ENCODE measurements around the gene SGTA.
A peak's percentile ranks its signal among the peaks of the same experiment; 100 is the strongest.

The SGTA gene

DNA sequence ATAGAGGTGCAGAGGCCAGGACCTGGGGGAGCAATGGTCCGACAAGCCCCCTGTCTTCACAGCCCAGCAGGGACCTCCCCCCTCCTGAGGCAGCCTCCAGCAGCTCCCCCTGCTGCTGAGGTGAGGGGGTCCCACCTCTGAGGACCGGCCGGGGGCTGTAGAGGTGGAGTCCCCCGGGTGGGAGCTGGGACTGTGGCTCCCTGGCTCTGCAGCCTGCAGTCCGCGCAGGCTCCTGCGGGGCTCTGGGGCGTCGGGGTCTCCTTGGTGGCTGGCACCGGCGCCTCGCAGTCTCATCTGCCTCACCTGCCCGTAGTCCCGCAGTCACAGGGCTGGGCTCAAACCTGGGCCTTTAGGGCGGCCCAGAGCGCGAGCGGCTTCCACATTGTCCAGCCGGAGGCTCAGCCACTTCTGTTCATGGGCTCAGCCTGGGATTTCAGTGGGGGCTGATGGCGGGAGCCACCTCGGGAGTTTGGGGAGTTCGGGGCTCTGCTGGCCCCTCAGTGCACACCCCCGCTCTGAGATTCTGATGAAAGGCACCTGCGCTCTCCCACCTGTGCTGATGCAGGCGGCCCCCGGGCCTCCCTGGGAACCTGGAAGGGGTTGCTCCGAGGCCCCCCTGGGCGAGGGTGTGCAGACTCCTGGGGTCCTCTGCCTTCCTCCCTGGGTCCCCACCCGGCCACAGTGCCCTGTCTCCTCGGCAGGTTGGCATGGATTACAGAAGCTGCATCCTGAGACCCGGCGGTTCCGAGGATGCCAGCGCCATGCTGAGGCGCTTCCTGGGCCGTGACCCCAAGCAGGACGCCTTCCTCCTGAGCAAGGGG lies 29.6 kb upstream of the SGTA start:
- ATAC-seq, result no peak
- H3K4me3 Mint-ChIP-seq, result no peak overlapping the region
- peaks cover 6% of the 10 kb centered on the region for H3K4me1 Mint-ChIP-seq
- no peak for DNase-seq
- no peaks in the 10 kb centered on the region for H3K9me3 Mint-ChIP-seq
- no peaks in the 10 kb centered on the region for H3K27me3 Mint-ChIP-seq
- H3K27ac Mint-ChIP-seq, result no peak overlapping the region

DNA sequence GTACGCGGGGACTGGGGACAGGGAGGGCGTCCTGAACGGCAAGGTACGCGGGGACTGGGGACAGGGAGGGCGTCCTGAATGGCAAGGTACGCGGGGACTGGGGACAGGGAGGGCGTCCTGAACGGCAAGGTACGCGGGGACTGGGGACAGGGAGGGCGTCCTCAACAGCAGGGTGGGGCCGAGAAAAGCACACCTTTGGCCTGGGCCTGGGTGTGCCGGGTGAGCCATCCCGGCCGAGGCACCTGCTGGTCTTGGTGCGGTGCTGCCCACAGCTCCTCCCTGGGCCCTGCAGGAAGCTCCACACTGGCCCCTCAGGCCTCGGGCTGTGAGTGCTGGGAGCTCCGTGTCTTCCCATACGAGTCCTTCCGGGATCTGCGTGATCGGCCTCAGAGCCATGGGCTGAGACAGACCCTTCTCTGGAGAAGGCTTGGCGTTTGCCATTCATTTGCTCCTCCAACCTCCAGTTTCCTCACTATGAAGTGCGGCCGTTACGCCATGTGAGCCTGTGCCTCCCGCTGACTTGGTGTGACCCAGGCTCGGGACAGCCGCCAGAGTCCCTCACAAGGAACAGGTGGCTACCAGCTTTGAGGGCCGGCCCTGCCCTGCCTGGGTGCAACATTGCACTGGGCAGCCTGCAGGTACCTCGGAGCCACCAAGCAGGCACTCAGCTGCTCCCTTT lies 28.8 kb upstream of the SGTA start:
- no peaks in the 10 kb centered on the region for H3K27me3 Mint-ChIP-seq
- no peak for ATAC-seq
- no peaks in the 10 kb centered on the region for H3K9me3 Mint-ChIP-seq
- no peaks in the 10 kb centered on the region for H3K4me1 Mint-ChIP-seq
- H3K27ac Mint-ChIP-seq, result peak overlapping the region in 1 of 2 donors; percentile 71
- DNase-seq, result no peak
- no peak overlapping the region for H3K4me3 Mint-ChIP-seq

DNA sequence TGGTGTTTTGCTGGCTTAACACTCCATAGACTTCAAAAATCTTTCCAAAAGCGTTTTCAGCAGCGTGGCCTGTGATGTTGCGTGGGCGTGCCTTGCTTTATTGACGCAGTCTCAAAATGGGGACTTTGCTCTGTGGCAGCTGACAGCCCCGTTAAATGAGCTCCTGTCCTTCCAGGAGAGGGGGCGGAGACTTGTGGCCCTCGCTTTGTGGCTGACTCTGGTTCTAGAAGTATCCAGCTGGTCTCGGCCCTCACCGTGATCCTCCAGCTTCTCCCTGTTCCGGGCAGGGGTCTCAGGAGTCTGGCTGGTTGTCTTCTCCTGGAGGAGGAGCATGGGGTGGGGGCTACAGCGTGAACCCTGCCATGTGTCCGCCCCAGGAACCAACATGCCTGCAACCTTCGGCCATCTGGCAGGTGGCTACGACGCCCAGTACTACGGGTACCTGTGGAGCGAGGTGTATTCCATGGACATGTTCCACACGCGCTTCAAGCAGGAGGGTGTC lies 28.2 kb upstream of the SGTA start:
- Mint-ChIP-seq H3K9me3 (no peaks in the 10 kb centered on the region), H3K4me1 (no peaks in the 10 kb centered on the region), H3K27me3 (no peaks in the 10 kb centered on the region), H3K27ac (peak overlapping the region in 1 of 2 donors; percentile 71), H3K4me3 (no peak overlapping the region)
- ATAC-seq (no peak), DNase-seq (no peak)

DNA sequence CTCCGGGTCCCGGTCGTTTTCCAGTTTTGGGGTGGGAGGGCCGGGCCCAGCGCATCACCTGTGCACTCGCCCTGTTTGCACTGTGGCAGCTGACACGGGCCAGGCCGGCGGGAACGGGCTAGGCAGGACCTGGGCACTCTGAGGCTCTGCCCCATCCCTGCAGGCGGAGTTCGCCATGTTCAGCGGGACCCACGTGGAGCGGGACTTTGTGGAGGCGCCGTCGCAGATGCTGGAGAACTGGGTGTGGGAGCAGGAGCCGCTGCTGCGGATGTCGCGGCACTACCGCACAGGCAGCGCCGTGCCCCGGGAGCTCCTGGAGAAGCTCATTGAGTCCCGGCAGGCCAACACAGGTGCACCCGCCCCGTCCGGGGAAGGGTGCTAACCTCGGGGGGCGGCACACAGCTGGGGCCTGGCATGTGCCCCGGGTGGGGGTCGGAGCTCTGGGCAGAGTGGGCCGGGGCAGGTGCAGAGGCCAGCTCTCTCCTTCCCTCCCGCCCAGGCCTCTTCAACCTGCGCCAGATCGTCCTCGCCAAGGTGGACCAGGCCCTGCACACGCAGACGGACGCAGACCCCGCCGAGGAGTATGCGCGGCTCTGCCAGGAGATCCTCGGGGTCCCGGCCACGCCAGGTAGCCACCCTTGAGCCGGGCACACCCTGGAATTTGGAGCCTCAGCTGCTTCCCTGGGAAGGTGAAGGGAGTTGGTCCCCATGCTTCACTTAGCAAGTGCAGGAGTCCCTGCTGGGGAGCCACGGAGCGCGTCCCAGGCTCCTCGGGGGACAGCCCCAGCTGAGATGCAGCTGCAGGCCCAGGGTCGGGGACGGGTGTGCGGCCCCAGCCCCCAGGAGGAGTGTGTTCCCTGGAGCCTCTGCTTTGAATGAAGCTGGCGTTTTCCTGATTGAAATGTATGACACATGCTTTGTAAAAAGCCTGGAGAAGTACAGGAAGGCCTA lies 27.3 kb upstream of the SGTA start:
- H3K4me1 Mint-ChIP-seq, result no peaks in the 10 kb centered on the region
- H3K4me3 Mint-ChIP-seq, result no peak overlapping the region
- ATAC-seq (peak; percentile 34), DNase-seq (no peak)
- no peaks in the 10 kb centered on the region for H3K27me3 Mint-ChIP-seq
- no peaks in the 10 kb centered on the region for H3K9me3 Mint-ChIP-seq
- peak overlapping the region in 1 of 2 donors; percentile 48 for H3K27ac Mint-ChIP-seq

GRCh38 chr19:2809387-2810140 lies 26.5 kb upstream of the SGTA start:
- Mint-ChIP-seq H3K9me3 (no peaks in the 10 kb centered on the region), H3K4me1 (peaks cover 5% of the 10 kb centered on the region), H3K27ac (peak overlapping the region in 1 of 2 donors; percentile 19), H3K27me3 (no peaks in the 10 kb centered on the region), H3K4me3 (no peak overlapping the region)
- no peak for ATAC-seq
- no peak for DNase-seq

DNA sequence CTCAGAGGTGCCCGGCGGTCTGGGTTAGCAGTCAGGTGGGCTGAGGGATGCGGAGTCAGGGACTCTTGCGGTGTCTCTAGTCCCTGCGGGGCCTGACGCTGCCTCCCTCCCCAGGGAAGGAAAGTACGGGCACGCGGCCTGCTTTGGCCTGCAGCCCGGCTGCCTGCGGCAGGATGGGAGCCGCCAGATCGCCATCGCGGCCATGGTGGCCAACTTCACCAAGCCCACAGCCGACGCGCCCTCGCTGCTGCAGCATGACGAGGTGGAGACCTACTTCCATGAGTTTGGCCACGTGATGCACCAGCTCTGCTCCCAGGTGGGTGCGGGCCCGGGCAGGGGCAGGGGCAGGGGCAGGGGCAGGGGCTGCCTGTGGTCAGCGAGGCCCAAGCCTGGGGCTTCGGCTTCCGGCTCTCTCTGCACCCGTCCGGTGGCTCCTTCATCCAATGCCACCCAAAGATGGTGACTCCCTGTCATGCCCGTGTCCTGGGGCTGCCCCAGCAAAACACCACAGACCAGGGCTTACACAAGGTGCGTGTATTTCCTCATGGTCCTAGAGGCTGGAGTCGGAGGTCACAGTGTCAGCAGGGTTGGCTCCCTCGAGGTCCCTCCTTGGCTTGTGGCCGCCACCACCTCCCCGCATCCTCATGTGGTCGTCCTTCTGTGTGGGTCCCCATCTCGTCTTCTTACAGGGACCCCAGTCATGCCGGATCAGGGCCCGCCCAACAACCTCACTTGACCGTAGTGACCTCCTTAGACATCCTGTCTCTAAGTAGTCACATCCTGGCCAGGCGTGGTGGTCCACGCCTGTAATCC lies 25.3 kb upstream of the SGTA start:
- H3K27me3 Mint-ChIP-seq, result no peaks in the 10 kb centered on the region
- ATAC-seq, result no peak
- peaks cover 17% of the 10 kb centered on the region for H3K4me1 Mint-ChIP-seq
- DNase-seq, result no peak
- H3K9me3 Mint-ChIP-seq, result no peaks in the 10 kb centered on the region
- no peak overlapping the region for H3K27ac Mint-ChIP-seq
- H3K4me3 Mint-ChIP-seq, result no peak overlapping the region

- no peak for DNase-seq
- H3K27ac Mint-ChIP-seq, result peak overlapping the region in 1 of 2 donors; percentile 27
- H3K27me3 Mint-ChIP-seq, result no peaks in the 10 kb centered on the region
- peaks cover 19% of the 10 kb centered on the region for H3K4me1 Mint-ChIP-seq
- no peaks in the 10 kb centered on the region for H3K9me3 Mint-ChIP-seq
- no peak overlapping the region for H3K4me3 Mint-ChIP-seq
- ATAC-seq, result no peak
Measured at GRCh38 chr19:2807379-2808128, 24.5 kb upstream of the SGTA start.

DNA sequence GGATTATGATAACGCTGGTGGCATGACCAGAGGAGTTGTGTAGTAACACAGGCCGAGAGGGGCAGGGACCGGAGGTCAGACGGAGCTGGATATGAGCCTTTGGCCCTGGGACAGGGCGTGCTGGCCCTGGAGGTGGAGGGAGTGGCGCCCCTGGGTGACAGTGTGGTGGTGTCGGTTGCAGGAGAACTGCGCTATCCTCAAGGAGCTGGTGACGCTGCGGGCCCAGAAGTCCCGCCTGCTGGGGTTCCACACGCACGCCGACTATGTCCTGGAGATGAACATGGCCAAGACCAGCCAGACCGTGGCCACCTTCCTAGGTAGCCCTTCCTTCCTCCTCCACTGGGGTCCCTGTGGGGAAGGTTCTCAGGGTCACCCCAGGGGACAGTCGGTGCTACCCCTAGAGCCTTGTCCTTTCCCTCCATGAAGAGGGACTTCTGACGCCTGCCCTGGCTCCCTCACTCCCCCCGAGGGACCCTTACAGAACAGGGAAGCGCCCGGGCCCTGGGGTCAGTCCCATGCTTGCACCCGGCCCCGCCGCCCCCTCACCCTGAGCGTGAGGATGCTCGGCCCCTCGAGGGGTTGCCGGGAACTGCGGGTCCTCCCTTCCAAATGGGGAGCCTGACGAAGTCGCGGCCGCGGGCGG lies 23.8 kb upstream of the SGTA start:
- H3K27ac Mint-ChIP-seq, result no peak overlapping the region
- no peaks in the 10 kb centered on the region for H3K27me3 Mint-ChIP-seq
- ATAC-seq (no peak), DNase-seq (no peak)
- no peak overlapping the region for H3K4me3 Mint-ChIP-seq
- no peaks in the 10 kb centered on the region for H3K9me3 Mint-ChIP-seq
- H3K4me1 Mint-ChIP-seq, result peaks cover 21% of the 10 kb centered on the region

- H3K9me3 Mint-ChIP-seq, result no peaks in the 10 kb centered on the region
- DNase-seq (no peak), ATAC-seq (no peak)
- no peaks in the 10 kb centered on the region for H3K27me3 Mint-ChIP-seq
- H3K27ac Mint-ChIP-seq, result peak overlapping the region in 1 of 2 donors; percentile 27
- H3K4me3 Mint-ChIP-seq, result no peak overlapping the region
- peaks cover 25% of the 10 kb centered on the region for H3K4me1 Mint-ChIP-seq
Measured at GRCh38 chr19:2805991-2806649, 23.0 kb upstream of the SGTA start.

DNA sequence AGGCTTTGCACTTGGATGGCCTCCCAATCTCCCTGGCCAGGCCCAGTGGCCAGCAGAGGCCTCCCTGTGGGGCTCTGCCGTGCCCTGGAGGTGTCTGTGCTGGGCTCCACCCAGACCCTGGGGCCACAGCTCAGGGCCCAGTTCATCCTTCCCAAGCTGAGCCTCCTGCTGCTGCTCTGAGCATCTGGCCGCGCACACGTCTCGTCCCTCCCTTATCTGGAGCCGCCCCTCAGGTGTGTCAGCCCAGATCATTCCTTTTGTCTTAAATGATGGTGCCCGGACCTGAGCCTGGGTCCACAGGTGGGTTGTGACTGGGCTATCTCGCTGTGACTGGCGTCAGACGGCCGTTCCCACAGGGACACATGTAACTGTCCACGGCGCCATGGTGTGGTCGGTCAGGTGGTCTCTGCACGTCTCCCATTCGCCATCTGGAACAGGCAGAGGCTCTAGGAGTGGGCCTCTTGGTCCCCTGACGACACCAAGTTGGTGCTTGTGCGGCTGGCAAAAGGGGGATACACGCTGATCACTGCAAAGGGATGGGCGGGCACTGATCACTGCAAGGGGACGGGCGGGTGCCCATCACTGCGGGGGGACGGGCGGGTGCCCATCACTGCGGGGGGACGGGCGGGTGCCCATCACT lies 22.3 kb upstream of the SGTA start:
- H3K4me1 Mint-ChIP-seq, result peaks cover 25% of the 10 kb centered on the region
- H3K9me3 Mint-ChIP-seq, result no peaks in the 10 kb centered on the region
- H3K27ac Mint-ChIP-seq, result peak overlapping the region; percentile 37 to 57
- ATAC-seq, result no peak
- H3K27me3 Mint-ChIP-seq, result no peaks in the 10 kb centered on the region
- DNase-seq, result no peak
- H3K4me3 Mint-ChIP-seq, result no peak overlapping the region

- Mint-ChIP-seq H3K4me3 (no peak overlapping the region), H3K27me3 (no peaks in the 10 kb centered on the region), H3K9me3 (no peaks in the 10 kb centered on the region), H3K27ac (no peak overlapping the region), H3K4me1 (peaks cover 25% of the 10 kb centered on the region)
- no peak for DNase-seq
- ATAC-seq, result no peak
Measured at GRCh38 chr19:2804156-2805004, 21.3 kb upstream of the SGTA start.

Measured in stimulated activated naive CD8-positive, alpha-beta T cell treated with anti-CD3 and anti-CD28 coated beads, Interleukin-15, amount 100 ng/mL, for 72 hours (primary cell).